GM19351 (cell line): ENCODE data around the gene RYR1.

Experiments
- ATAC-seq: cut with Tn5 transposase; IDR thresholded peaks from one replicate; pipeline ENCODE4 v1.9.1; 2021; ENCODE audit warnings: mild to moderate bottlenecking, moderate library complexity; ENCODE audit not compliant: unreplicated experiment

RYR1 gene

GRCh38 chr19:38433268-38433733, at the start of gene RYR1:
Gene RYR1, plus strand, starts transcription at chr19:38433691. Its CDS starts 139 bp downstream, at chr19:38433830.
- no peak for ATAC-seq

- no peak for ATAC-seq
Measured at GRCh38 chr19:38383743-38384142, 49.7 kb upstream of the RYR1 start.

GRCh38 chr19:38384209-38385027, 49.1 kb upstream of the RYR1 start:
- ATAC-seq = no peak

DNA sequence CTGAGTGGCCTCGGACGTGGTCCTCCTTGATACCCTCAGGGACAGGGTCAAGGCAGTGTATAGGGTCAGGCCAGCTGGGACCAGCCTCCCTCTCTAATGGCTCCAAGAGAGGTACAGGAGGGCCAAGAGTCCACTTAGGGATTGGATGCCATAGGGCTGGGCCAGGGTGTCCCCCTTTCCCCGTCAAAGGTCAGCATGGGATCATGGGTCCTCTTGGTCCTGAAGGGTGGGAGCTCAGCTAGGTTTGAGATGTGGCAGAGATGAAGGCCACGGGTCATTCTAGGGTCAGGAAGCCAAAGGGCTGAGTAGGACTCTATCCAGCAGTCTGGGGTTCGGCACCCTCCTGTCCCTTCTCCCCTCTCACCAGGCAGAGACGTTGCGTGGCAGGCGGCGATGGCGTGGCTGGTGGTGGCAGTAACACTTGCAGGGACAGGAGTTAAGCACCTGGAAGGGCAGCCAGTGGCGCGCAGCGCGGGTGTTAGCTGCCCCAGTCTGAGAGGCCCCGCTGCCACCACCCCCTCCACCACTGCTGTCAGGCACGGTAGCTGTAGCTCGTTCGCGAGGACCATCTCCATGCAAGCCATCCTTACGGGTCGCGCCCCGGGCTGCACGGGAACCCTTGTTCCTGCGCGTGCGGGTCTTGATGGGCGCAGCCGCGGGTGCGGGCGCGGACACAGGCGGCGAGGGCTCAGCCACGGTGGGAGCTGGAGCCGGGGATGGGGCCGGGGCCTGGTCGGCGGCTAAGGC, 48.3 kb upstream of the RYR1 start:
- no peak for ATAC-seq

DNA sequence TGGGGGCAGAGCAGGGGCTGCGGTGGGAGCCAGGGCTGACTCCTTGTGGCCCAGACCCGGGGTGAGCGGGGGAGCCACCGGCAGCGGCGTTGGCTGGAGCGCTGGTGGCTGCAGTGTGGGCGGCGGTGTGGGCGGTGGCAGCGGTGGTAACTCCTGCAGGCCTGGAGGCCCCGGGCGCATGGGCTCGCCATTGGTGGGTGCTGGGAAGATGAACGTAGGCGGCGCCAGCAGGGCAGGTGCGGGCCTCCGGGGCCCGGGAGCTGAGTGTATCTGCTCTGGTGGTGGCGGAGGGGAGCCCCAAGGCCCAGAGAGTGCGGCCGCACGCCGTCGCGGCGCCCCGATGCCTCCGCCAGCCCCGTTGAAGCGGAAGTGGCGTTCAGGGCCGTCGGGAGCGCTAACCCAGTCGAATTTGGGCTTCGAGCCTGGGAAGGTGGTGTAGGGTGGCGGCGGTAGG, 47.7 kb upstream of the RYR1 start:
- no peak for ATAC-seq

DNA sequence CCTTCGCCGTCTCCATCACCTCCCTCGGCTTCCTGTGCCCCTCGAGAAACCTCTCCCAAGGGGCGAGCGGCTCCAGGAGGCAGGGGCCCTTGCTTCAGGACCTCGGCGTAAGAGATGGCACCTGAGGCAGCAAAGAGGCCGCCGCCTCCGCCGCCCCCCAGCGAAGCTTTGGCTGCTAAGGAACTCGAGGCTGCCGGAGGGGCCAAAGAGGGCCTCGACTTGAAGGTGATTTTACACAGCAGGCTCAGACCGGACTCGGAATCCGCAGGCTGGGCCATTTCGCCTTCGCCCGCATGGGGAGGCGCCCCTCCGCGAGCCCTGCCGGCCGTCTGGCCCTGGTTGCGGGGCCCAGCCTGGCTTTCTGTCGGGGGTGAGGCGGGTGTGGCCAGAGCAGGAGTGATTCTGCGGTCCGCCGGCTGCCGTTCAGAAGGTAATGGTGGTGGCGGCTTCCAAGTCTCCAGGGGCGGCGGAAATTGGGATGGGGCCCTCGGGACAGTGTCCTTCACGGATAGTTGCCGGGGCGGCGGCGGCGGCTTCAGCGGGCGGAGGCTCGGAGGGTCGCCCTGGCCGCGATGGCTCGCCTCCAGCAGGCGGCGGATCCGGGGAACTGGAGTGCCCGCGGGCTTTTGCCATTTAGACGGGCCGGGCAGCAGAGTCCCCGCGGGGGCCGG, 47.1 kb upstream of the RYR1 start:
- no peak for ATAC-seq

- ATAC-seq = no peak
Measured at GRCh38 chr19:38386971-38387549, 46.4 kb upstream of the RYR1 start.

GRCh38 chr19:38387550-38388348, 45.7 kb upstream of the RYR1 start, which contains the start of gene GGN:
Gene GGN, minus strand, starts transcription at chr19:38388034. Its CDS starts 773 bp downstream, at chr19:38387261.
- no peak for ATAC-seq

DNA sequence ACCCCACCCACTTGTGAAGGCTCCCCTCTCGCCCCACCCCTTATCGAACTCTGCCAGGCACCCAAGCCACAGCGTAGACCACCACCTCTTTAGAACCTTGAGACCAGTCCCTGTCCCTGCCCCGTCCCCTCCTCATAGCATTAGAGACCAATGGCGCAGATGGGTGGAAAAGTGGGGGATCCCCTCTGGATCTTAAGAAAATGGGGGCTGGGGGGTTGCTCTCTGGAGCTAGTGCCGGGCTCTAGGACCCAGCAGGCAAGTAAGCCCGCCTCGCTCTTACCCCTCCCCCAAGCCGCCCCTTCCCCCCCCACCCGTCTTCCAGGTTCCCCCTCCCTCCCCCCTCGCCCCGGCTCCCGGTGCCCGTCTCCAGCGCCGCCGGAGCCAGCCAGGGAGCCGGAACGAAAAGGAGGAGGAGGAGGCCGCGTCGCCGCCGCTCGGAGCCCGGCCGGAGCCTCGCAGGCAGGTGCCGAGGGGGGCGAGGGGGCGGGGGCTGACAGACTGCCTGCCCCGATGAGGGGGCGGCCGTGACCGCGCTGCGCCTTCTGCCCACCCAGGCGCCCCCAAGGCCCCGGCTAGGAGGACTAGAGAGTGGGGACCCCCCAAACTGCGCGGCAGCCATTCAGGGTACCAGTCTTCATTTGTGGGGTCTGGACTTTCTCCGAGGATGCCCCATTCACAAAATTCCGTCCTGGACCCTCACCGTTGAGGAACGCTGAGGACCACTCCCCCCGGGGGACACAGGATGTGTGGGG, 45.0 kb upstream of the RYR1 start, which contains the start of gene SPRED3:
Gene SPRED3, plus strand, starts transcription at position 349 of the 752 bp plus-strand sequence. CDS start 1,606 bp downstream, outside the sequence.
- no peak for ATAC-seq

DNA sequence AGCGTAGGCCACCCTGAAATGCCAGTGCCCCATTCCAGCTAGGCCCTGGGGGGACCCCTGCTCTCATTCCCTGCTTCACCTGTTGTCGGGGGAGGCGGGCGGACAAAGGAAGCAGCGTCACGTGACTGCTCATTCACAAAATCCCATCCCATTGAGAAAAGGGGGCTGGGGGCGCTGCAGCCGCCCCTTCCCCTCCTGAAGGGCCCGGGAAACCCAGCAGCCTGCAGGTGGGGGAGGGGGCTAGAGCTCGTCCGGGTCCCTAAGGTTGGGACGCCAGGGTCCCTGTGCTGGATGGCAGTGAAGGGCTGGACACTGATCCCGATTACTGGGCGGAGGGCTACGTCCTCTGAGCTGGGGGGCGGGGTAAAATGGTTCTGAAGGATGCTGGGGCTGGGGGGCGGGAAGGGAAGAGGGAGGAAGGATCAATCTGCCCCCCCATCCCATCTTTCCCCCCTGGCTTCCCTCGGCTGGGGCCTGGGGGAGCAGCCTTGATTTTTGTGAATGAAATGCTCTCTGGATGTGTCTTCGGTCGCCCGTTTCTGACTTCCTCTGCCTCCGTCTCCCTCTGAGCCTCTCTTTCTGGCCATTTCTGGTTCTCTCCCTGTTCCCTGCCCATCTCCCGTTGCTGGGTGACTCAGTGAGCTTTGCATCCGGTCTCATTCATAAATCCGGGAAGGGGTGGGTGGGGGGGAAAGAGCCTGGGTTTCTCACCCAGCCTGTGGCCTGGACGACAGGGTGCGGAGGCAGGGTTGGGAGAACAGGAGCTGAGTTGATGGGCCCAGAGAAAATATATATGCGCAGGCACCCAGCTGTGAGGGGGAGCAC, 44.2 kb upstream of the RYR1 start:
- ATAC-seq = no peak

GRCh38 chr19:38389957-38390924, 43.2 kb upstream of the RYR1 start:
- no peak for ATAC-seq

GRCh38 chr19:38391911-38392464, 41.5 kb upstream of the RYR1 start:
- ATAC-seq = no peak

GRCh38 chr19:38392707-38393308, 40.7 kb upstream of the RYR1 start:
- ATAC-seq = no peak

- no peak for ATAC-seq
Measured at GRCh38 chr19:38394488-38394887, 39.0 kb upstream of the RYR1 start.

- no peak for ATAC-seq
Measured at GRCh38 chr19:38395381-38396114, 37.9 kb upstream of the RYR1 start.

DNA sequence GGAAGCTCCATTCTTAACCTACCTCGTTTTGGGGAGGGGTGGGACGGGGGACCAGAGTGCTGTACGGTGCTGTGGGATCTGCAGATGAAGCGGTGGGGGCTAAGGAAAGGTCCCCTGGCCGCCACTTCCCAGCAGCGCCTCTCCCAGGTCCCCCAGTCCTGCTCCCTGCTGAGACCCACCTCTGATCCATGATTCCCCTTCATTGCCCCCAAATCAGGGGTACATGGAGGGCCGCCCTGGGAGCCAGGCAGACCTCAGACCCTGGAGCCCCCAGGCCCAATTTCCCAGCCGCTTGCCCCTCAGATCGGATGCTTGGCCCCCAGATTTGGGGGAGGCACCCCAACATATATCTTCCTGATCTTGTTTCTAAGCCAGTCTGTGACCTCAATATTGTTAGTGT, 34.4 kb upstream of the RYR1 start:
- ATAC-seq = no peak
